Activated CD8-positive, alpha-beta memory T cell treated with anti-CD3 and anti-CD28 coated beads for 48 hours (primary cell): ENCODE measurements around the gene INAVA.
A peak's percentile ranks its signal among the peaks of the same experiment; 100 is the strongest.

Experiments
- DNase-seq, 3 experiments: peaks; one replicate each; pipeline ENCODE4 v3.0.0-alpha.2; 2020; ENCODE audit warnings: low read depth in 2 of 3, low spot score in 2 of 3

Gene INAVA, protein sequence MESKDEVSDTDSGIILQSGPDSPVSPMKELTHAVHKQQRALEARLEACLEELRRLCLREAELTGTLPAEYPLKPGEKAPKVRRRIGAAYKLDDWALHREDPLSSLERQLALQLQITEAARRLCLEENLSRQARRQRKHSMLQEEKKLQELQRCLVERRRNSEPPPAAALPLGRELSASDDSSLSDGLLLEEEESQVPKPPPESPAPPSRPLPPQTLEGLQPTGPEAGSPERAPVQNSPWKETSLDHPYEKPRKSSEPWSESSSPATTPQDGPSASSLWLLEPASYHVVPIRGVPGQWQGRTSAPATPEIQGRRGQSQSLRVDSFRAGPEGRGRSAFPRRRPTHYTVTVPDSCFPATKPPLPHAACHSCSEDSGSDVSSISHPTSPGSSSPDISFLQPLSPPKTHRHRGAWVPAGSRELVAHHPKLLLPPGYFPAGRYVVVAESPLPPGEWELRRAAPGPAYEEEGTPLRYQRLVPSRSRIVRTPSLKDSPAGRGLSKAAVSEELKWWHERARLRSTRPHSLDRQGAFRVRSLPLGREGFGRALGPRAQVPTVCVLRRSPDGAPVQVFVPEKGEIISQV

DNA sequence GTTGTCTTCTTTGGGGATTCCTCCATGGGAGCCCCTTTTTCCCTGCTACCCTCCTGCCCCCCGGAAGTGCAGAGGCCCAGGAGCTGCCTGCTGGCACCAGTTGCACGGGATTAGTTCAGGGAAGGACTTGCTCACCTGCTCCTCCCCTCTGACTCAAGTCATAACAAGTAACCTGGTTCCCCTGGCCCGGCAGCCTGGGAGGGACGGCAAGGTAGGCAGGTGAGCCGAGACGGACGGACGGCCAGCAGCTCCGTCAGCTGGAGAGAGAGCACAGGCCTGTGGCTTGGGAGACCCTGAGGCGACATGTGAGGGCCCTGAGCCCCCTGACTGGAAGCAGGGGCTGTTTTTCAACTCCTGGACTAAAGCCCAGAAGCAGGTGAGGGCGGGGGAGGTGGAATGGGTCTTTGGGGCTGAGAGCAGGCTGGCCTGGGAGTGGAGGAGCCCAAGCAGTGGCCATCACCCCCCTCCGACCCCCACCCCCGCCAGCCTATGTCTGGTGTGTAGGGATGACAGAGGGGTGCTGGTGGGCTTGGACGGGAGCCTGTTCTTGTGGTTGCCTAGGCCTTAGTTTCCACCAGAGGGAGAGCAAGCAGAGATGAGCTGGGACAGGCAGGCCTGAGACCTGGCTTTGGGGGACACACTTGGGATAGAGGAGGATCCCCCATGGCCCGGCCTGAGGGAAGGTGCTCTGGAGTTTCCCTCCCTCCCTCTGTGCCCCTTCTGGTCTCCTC is at the start of gene INAVA:
TSS of gene INAVA (plus strand) at position 189 of the 731 bp plus-strand sequence. CDS start 3,501 bp downstream, outside the sequence.
- no peak for DNase-seq

GRCh38 chr1:200845360-200845759 is 49.3 kb upstream of the INAVA start:
- DNase-seq, result no peak

GRCh38 chr1:200846398-200846797 is 48.3 kb upstream of the INAVA start:
- no peak for DNase-seq

- no peak for DNase-seq
Measured at GRCh38 chr1:200849430-200849829, 45.3 kb upstream of the INAVA start.

DNA sequence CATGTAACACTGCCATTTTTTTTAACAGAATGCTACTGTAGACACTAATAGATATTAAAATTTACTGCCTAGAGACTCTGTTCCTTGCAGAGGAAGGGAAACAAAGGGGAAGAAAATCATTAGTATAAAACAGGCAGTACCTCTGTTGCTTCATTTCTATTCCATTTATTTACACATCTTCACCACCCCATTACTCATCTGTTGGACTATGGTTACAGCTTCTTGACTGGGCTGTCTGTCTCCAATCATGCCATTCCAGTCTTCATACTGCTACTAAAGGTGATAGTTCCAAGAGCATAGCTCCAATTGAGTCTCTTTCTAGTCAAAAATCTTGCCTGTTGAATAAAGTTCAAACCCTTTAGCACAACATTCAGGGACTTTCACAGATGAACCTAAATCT is 44.1 kb upstream of the INAVA start:
- no peak for DNase-seq

- no peak for DNase-seq
Measured at GRCh38 chr1:200856716-200857357, 37.9 kb upstream of the INAVA start.

DNA sequence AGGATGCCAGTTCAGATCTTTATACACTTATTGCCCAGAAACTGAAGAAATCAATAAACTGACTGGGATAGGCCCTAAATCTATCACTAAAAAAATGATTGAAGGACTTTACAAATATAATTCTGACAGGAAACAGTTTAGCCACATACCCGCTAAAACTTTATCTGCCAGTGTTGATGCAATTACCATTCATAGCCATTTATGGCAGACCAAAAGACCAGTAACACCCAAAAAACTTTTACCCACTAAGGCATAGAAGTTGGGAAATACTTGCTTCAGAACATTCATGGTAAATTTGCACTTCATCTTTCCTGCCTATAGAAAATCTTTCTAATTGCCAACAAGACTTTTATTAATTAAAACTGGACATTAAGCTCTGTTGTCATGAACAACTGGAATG is 36.9 kb upstream of the INAVA start:
- DNase-seq, result no peak

DNA sequence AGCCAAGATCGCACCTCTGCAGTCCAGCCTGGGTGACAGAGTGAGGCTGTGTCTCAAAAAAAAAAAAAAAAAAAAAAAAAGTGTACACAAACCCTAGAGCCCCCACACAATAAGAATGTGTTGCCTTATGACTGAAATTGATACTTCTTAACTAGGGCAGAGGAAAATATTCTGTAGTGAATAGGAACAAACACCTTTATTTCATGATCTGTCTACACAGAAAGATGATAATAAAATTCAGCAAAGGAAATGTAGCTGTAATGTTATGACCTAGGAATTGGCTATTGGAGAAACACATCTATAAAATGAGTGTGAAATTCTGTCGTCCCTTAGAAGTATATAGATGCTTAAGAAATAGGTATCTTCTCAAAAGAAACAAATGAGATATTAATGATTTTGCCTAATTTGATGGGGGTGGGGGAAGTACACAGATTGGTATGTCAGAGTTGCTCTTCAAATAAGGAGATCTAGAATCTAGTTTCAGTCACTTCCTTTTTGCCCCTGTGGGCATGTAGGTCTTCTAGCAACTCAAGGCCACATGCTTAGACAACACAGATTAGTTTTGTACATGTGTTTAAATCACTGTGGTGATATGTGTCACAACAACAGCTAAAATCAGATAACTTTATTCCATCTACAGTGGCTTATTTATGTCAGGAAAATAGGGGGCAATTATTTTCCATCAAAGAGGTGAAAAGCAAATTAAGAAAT is 32.6 kb upstream of the INAVA start:
- DNase-seq, result no peak

DNA sequence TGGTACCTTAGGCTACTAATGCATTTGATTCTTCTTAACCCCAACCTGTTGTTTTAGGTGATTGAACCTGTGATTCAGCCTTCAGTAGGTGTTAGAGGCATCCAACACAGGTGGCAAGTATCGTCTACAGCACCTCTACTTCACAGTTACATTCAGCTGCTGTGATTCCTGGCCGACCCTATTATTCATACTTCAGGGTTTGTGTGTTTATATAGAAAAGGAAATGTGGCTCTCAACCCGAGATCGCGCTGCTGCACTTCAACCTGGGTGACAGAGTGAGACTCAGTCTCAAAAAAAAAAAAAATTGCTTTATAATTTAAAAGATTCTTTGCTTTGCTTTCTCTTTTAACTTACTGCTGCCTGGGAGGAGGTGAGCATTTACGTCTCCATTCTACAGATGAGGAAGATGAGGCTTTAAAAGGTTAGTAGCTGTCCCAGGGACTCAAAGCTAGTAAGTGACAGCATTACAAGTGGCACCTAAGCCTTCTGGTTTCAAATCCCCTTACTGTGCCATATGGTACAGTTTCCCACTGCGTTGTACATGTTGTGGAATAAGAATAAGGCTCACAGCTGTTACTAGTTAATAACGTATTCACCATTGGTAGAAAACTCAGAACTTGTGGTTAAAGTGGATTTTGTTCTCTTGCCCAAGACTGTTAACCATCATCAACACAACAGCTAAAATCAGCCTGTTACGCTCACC is 31.8 kb upstream of the INAVA start:
- DNase-seq, result no peak

- DNase-seq, result no peak
Measured at GRCh38 chr1:200866116-200866515, 28.6 kb upstream of the INAVA start.

DNA sequence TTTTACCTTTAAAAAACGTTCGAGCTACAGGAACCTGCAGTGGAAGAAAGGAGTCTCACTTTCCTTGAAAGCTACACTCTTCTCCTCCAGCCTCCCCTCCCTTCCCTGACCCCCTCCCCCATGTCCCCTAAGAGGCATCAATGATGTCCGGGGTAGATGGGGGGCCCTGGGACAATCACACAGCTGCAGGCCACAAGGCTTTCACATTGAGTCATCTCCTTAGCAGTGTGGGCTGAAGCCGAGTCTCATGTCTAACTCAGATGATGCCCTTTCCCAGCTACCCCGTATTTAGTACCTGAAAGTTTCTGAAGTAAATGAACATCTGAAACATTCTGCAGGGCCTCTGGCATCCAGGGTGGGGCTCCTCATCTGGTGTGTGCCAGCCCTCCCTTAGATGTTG is 28.2 kb upstream of the INAVA start:
- peak in 1 of 3 experiments; percentile 60 for DNase-seq

- DNase-seq, result no peak
Measured at GRCh38 chr1:200867018-200867811, 27.5 kb upstream of the INAVA start.

DNA sequence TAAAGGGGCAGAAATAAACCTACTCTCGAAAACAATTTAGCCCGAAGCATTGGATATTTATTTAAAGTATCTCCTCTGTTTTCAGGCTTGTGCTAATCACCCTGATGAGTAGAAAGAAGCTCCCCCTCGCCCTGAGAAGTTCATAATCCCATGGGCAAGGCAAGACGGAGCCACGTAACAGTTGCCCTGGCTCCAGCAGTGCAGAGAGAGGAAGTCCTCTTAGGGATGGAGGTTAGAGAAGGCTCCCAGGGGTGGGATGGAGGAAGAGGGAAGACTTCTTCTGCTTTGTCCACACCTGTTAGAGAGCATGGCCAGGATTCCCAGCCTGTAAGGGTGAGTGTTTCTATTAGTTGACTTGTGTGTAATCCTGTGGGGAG is 25.3 kb upstream of the INAVA start:
- no peak for DNase-seq

DNA sequence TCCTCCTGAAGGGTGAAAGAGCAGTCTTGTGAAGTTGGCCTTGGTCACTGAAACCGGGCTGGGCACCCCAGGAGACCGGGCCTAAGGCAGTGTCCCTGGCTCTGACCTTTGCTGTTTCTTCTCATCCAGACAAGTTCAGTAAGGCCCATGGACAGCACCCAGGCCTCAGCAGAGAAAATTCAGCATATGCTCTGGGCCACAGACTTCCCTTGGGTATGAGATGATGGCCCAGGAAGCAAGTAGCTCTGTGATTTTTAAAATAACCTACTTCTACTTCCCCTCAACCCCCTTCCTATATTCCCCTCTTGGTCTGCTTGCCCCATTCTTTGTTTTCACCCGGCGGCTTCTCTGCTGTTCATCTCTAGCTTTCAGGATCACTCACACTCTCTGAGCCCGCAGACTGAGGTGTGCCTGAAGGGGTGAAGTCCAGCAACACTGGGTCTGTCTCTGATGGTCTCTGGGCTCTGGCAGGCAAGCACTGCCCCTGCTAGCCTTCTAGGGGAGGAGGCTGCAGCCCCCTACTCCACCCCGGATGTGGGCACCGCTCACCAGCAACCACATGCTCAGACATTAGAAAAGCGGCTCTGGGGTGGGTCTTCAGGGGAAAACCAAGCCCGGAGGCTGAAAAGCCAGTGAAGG is 24.8 kb upstream of the INAVA start:
- DNase-seq, result no peak

DNA sequence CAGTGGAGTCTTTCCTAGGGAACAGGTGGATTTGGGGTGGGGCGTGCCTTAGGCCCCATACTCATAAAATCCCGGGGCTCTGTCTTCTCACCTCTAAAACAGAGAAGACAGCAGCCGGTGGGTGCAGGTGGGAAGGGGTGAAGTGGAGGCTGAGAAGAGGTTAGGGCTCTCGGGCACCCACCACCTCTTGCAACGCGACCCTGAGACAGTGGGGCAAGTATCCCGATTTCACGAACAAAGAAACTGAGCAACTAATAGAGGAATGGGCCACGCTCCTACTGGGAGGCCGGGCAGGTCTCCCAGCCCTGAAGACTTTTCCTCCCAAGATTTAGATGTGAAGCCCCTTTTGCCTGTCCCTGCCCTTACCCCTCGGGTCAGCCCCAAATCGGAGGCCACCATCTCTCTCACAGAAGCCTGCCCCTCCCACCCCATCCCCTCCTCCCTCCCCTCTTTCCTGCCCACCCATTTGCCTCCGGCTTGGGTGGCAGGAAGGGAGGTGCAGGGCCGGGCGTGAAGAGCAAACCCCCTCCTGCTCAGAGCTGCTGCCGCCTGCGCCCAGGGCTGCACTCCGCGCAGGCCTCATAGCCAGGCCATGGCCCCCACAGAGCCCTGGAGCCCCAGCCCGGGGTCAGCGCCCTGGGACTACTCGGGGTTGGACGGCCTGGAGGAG is 22.1 kb upstream of the INAVA start, which contains the start of gene GPR25:
TSS of gene GPR25 (plus strand) at position 536 of the 670 bp plus-strand sequence. CDS start at position 593, 57 bp downstream.
- no peak for DNase-seq

DNA sequence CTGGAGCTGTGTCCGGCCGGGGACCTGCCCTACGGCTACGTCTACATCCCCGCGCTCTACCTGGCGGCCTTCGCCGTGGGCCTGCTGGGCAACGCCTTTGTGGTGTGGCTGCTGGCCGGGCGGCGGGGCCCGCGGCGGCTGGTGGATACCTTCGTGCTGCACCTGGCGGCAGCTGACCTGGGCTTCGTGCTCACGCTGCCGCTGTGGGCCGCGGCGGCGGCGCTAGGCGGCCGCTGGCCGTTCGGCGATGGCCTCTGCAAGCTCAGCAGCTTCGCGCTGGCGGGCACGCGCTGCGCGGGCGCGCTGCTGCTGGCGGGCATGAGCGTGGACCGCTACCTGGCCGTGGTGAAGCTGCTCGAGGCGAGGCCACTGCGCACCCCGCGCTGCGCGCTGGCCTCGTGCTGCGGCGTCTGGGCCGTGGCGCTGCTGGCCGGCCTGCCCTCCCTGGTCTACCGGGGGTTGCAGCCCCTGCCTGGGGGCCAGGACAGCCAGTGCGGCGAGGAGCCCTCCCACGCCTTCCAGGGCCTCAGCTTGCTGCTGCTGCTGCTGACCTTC is 21.5 kb upstream of the INAVA start:
- no peak for DNase-seq

DNA sequence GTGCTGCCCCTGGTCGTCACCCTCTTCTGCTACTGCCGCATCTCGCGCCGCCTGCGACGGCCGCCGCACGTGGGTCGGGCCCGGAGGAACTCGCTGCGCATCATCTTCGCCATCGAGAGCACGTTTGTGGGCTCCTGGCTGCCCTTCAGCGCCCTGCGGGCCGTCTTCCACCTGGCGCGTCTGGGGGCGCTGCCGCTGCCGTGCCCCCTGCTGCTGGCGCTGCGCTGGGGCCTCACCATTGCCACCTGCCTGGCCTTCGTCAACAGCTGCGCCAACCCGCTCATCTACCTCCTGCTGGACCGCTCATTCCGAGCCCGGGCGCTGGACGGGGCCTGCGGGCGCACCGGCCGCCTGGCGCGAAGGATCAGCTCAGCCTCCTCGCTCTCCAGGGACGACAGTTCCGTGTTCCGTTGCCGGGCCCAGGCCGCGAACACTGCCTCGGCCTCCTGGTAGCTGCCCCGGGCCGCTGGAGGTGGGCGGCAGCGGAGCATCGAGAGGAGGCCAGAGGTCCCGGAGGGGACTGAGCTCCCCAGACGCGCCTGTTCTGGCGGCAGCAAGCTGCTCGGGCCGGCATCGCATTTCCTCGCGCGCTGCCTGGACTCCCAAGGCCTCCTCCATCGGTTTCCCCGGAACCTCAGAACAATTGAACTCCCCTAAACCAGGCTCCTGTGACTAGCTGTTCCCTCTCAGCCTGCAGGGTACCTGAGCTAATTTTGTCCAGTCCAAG is 20.9 kb upstream of the INAVA start:
- no peak for DNase-seq
